HG02943 (cell line): Measurements from ENCODE around the gene EVA1A.

Experiments
- ATAC-seq: cut with Tn5 transposase; IDR thresholded peaks from one replicate; pipeline ENCODE4 v1.9.1; 2021; ENCODE audit warnings: mild to moderate bottlenecking, low read depth, moderate library complexity; ENCODE audit not compliant: unreplicated experiment

Gene EVA1A

DNA sequence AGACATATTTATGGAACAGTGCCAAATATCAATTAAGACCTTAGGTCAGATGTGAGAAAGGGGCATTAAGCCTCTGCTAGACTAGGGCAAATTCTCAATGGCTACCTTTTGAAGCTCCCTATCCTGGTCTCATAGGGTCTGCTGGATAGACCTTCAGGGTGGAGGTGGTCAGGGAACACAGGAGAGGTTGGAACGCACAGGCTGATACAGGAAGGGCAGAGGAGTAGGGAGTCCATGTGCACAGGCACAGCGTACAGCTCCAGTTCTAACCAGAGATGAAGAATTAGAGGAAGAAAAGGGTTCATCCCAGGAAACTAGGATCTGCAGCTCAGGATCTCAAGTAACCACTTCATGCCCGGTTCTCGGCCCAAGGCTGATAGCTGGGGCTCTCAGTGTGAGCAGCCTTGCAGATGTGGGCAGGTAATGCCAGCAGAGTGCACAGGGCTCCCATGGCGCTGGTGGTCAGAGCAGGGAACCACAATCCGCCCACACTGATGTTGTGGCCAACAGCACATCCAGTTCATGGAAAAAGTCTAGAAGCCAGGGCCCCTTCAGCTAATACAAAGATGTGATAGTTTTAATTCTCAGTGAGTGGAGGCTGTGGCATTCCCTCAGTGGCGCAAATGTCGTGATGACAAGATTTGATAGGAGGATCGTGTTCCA, 3.4 kb upstream of the EVA1A start:
- ATAC-seq, result no peak

DNA sequence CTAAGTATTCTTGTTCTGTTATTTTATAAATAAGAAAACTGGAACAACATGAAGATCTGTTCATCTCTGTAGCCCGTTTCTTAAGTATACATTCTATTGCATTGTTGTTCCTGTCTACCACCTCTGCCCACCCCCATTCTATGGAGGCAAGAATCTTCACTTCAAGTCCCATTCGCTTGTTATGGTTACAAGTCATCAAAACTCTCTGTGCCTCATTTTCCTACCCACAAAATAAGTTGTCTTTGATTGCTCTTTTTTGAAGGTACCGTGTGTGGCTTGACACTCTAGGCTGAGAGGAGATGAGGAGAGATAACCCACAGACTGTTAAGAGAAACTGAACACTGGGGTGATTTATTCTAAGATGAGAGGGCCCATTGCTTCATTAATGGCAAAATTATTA, 2.9 kb upstream of the EVA1A start:
- no peak for ATAC-seq

DNA sequence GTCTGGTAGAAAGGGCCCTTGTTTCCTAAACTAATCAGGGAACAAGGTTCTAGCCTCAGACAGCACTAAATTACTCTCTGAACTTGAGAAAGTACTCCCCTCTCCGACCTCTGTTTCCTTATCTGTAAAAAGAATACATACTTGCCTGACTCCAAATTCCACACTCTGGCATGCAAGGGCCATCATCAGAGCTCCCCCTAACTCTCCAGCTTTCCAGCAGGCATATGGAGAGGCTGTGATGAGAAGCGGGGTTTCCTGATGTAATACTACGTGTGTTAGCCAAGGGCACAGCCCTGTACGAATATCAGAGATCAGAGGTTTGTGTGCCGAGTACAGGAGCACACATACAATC, 1.8 kb upstream of the EVA1A start:
- ATAC-seq, result no peak

DNA sequence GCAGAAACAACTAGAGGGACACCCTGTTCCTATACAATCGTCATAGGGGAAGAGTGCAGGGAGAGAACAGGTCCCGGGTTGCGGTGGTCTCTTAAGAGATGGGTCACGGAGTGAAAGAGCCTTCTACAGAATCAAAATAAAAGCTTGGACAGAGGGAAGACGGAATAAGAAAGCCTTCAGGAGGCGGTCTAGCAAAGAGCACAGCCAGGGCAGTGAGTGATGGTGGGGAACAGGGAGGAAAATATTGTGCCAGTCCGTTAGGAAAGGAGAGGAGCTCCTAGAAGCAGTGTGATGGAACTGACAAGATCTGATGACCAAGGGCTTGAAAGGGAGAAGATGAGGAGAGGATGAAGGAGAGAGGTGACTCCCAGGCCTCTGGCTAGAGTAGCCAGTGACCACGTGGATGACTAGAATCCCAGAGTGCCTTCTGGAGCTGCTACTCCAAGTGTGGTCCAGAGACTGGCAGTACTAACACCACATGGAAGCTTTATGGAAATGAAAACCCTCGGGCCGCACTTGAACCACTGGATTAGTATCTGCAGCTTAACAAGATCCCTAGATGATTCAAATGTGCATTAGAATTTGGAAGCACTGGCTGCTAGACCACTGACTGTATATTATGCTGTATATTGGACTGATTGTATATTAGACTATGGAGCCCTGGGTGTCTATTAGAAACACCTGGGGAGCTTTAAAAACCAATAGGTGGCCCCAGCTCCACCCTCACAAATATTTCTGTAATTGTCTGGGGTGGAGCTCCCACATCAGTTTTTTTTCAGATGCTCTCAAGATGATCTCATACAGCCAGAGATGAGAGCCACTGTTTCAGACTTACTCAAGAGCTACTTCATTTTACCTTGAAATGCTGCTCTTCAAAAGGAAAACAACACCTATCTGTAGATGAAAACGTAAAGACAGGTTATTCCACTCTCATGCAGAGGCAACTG, 1.1 kb upstream of the EVA1A start:
- no peak for ATAC-seq

DNA sequence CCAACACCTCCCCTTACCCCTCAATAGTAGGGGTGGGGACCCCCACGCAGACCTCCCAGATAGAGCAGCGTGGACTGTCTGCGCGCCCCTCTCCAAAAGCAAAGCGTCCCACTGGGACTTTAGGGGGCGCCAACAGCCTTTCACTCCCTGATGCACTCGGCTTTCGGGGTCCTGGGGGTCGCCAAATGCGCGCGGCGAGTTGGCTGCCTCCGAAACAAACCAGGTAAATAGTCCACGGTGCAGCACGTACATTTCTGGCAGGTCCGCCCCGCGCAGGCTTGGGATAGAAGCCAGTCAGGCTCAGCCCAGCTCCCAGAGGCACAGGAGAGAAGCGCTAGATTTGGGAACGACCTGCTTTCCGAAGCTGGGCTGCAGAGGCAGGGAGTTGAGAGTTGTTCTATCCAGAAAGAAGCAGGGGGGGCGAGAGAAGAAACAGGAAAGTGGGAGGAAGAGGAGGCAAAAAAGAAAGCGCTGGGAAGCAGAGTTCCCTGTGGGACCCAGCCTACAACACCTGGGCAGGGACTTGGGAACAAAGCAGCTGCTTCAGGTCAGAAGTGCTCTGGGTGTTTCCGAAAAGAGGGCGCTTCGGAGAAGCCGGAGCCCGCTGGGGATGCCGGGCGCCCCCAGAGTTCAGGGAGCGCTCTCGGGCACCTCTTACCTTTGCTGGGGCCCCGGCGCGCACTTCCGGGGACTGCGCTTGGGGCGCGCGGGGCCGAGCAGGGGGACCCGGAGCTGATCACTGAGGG, 544 bp downstream of the EVA1A start:
- ATAC-seq, result peak; percentile 59

DNA sequence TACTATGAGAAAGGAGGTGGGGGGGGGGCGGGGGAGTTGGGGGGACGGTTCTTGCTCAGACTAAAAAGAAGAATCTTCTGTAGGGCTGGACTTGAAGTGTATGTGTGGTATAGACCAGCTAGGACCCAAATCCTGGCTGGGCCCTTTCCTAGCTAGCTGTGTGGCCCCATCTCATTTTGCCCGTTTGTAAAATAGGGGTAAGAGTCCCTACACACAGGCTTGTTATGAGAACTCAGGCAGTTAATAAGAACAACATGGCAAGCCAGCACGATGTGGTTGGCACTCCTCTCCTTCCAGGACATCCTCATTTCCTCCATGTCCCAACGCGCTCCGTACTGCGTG, 1.1 kb downstream of the EVA1A start:
- ATAC-seq, result no peak

DNA sequence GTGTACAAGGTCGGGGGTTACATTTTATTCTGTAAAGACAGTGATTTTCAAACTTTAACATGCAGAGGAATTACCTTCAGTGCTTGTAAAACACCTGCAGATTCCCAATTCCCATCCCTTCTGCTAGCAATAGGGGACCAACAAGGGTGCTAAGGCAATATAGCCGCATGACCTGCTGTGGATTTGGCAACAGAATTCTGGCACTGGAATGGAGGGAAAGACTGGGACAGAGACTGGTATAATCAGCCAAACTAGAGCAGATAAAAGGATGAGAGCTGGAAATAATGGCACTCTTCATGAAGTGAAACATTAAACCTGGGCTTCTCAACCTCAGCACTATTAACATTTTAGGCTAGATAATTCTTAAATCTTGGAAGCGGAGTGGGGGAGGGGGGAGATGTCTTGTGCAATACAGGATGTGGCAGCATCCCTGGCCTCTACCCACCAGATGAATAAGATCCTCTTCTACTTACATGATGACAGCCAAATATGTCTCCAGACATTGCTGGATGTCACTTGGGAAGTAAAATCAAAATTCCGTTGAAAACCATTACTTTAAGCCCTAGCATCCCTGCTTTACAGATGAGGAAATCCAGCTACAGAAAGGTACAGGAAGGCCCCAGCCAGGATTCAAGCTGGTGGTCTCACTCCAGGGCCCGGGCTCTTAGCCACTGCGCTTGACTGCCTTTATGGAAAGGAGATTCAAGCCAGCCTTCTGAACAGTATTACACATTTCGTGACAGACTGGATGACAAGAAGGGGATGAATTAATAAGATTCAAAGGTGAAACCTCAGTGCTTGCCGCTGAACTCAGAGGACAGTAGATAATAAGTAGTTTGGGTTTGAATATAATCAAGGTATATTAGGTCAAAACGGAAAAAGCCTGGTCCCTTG, 1.7 kb downstream of the EVA1A start:
- no peak for ATAC-seq

DNA sequence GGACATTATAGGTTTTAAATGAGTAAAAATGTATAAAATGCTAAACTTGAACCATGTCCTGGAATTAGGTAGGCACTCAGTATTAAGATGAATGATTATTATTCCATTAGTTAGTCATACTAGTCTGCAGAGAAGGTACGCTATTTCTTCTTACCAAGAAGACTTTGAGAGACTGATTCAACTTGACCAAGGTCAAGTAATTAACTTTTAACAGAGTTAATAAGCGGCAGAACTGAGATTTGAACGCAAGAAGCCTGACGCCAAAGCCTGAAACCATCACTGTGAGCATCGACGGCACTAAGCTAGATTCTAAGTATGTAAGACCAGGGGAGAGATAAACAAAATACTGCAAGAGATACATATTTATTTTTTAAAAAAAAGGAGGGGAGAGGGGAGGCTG, 2.6 kb downstream of the EVA1A start:
- no peak for ATAC-seq

DNA sequence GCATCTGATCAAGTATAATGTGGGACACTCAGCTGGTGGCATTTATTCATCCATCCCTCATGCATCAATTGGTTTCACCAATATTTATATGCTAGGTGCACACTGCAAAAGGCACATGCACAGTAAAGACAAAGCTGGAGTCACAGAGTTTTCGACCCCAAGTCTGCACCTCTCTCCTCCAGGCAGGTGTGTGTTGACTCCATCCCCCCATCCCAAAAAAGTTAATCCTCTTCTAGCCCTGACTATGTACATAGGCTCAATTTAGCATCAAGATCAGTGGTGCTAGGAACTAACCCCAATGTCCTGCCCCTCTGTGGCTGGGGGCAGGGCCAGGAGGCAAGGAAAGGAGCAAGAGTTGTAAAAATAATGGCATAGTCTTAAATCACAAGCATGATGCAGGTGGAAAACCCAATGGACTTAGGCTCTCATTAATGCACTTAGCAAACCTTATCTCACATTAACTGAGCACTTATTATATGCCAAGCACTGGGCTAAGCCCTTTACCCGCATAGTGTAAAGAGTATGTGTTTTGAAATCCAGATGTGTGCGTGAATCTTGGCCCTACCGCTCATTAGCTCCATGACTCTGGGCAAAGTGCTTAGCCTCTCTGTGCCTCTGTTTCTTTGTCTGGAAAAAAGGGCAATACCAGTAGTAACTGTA, 3.1 kb downstream of the EVA1A start:
- no peak for ATAC-seq

DNA sequence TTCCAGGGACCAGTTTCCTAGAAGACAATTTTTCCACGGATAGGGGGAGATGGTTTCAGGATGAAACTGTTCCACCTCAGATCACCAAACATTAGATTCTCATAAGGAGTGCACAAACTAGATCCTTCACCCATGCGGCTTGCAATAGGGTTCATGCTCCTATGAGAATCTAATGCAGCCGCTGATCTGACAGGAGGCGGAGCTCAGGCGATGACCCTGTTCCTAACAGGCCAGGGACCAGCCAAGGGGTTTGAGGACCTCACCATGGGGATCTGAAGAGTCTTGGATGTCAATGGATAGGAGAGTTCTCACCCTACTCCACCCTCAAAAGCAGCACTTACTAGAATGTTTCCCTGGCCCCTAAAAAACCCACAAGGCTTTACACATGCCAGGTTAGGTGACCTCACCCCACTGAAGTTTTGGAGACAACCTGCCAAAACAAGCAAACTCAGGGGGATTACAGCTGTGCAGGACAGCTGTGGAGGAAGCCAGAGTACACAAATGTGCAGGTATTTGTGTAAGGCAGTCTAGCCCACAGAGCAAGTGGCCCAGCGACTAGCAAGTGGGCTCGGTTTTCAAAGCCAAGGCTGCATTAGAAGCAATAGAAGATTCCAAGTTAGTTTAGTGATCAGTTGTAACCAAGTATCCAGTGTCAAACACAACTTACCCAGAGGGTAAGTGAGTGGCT, 3.9 kb downstream of the EVA1A start:
- ATAC-seq, result no peak

DNA sequence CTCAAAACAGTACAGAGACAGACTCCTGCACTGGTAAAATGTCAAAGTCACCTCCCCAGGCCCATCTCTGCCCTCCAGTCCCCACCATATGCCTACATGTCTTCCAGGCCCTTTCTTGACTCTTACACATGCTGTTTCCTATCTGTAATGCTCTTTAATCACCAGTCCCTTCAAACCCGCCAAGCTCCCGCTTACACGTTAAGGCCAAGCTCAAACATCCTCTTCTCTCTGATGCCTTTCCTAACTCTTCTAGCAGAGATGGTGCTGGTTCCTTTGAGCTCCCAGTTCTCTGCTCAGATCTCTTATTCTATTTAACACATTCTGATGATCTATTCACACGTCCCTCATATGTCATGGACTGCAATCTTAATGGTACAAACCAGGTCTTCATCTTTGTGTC, 5.0 kb downstream of the EVA1A start:
- no peak for ATAC-seq

DNA sequence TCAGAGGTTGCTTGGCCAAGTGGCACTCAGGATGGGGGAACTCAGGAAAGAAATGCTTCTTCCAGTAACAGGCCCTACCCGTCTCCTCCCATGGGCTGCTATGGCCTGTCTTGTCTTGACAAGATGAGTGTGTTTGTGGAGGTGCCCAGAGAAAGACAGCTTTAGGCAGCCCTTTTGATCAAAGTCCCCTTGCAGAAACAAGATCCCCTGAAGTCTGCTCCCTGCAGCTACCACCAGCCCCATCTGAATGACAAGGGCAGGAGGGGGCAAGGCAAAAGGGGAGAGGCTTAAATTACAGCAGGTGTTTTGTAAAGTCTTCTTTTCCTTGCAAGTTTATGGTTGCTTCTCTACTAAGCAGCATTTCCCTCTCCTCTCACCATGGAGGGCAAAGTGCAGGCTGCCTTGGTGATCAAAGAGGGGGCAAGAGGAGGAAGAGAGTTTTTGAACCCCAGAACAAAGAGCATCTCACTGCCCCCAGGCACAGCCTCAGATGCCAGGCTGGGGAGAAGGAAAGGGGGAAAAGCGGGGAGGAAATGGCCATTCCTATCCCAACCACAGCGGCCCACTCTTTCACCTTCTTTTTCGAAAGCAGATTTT, 6.7 kb downstream of the EVA1A start:
- ATAC-seq, result no peak

DNA sequence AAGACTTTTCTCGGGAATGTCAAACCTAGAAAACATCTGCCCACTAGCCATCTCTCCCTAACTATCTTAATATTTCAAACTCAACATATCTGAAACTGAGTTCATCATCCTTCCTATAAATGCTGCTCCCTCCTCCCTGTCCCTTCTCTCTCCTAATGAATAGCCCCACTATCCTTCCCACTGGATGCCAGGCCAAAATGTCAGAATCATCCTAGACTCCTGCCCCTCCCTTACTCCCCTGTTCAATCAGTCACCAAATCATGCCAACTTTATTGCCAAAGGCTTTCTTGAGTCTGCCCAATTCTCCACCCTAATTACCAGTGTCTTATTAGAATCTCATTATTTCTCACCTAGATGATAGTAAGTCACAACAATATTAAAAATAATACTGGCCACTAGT, 8.5 kb downstream of the EVA1A start:
- no peak for ATAC-seq

DNA sequence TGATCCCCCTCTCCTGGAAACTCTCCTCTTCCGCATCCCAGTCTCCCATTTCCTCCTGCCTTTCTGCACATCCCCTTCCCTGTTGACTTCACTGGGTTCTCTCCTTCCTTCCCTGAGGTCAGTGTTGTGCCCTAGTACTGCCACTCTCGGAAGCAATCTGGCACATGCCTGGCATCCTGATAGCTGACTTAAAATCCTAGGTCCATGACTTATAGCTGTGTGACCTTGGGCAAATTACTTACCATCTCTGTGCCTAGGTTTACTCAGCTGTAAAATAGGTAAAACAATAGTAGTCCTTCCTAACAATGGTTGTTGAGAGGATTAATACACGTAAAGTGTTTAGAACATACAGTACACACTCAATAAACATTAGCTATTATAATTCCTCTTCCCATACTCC, 9.3 kb downstream of the EVA1A start:
- ATAC-seq, result no peak

DNA sequence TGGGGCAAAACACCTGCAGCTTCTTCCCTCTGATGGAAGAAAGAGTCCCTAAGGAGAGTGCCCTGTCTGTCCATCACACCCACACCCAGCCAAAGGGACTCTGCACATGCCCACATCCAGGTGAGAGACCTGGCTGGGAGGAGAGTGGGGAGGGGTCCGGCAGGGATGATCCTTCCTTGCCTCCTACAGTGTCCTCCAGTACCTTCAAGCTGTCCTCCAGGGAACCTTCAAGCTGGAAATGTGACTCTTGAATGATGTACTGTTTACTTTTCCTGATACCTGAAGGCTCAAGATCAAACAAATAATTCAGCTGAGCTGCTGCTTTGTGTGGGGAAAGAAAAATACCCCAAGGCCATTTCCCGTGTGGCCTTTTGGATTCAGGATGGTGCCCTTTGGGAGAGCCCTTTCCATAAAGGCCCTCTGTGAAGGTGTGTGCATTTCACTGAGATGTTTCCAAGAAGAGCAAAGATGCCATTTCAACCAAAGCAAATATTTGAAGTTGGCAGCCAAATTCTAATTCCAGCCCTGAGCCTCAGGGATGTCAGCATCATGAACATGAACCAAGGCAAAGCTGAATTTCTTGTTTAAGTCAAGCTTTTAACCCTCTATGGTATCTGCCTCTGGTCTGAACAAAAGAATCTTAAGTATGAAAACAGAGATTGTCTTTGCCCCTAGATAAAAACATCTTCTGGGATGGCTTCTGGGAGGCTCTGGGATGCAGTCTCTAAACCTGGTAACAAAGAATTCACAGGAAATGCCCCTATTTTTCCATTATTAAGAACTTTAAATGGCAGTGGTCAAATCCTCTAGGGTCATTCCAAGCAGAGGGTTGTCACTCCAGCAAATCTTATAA, 11.1 kb downstream of the EVA1A start:
- ATAC-seq, result no peak

DNA sequence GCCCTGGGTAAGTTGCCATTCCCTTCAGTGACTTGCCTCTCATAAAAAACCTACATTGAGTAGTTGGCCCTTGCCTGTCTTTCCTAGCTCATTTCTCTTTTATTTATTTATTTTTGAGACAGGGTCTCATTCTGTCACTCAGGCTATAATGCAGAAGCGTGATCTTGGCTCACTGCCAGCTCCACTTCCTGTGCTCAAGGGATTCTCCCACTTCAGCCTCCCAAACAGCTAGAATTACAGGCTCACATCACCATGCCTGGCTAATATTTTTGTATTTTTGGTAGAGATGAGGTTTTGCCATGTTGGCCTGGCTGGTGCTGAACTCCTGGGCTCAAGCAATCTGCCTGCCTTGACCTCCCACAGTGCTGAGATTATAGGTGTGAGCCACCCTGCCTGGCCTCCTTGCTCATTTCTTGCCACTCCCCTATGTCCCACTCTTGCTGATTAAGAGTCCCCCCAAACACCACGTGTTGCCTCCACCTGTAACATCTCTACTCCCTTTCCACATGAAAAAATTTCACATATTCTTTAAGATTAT, 12.6 kb downstream of the EVA1A start:
- no peak for ATAC-seq

DNA sequence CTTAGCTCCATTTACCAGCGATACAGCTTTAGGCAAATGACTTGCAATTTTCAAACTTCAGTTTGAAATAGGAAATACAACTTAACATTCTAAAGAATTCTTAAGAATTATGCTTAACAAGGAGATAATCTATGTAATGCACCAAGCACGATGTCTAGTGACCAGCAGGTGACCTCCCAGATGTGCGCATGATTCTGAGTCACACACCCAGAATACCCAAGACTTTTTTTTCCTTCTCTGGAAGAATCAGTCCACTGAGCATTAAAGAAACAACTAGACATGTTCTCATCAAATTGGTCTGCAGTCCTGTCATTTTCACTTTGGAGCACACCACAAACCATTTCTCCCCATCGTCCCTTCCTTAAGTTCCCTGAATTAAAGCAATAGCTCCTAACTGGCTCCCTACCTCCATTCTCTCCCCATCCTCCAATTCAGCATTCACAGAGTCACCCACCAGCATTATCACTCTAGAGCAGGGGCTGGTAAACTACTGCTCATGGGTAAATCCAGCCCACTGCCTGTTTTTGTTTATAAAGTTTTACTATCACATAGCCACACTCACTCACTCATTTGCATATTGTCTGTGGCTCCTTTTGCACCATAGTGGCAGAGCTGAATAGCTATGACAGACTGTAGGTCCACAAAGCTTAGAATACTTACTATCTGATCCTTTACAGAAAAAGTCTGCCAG, 13.2 kb downstream of the EVA1A start:
- ATAC-seq, result no peak
